EH (cell line): ENCODE data around the gene CNOT3.
A peak's percentile ranks its signal among the peaks of the same experiment; 100 is the strongest.

Experiments
- DNase-seq: peaks from one replicate; pipeline ENCODE4 v3.0.0-alpha.2; 2015; ENCODE audit warnings: low read depth

The CNOT3 gene

DNA sequence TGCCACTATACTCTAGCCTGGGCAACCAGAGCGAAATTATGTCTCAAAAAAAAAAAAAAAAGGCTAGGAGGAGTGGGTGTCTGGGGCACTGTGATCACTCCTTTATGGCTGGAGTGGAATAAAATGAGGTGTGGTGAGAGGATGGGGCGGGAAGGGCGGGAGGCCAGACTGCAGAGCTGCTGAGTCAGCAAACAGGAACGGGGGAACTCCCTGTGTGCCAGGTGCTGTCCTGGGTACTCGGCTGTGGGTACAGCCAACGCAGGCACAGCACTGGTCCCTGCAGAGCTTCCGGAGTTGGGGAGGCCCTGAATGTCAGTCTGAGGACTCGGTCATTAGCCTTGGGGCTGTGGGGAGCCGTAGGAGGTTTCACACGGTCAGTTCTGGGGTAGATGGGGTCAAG lies 16.3 kb upstream of the CNOT3 start:
- DNase-seq = no peak

DNA sequence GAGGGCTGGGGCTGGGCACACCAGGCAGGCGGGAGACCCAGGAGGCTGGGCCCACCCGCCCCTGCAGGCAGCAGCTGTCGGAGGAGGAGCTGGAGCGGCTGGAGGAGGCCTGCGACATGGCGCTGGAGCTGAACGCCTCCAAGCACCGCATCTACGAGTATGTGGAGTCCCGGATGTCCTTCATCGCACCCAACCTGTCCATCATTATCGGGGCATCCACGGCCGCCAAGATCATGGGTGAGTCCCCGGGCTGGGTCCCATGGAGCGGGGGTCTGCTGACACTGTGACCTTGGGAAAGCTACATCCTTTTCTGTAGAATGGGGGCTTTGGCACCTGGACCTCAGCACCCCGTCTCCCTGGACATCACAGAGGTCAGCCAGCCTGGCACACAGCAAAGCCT lies 13.9 kb upstream of the CNOT3 start:
- no peak for DNase-seq

DNA sequence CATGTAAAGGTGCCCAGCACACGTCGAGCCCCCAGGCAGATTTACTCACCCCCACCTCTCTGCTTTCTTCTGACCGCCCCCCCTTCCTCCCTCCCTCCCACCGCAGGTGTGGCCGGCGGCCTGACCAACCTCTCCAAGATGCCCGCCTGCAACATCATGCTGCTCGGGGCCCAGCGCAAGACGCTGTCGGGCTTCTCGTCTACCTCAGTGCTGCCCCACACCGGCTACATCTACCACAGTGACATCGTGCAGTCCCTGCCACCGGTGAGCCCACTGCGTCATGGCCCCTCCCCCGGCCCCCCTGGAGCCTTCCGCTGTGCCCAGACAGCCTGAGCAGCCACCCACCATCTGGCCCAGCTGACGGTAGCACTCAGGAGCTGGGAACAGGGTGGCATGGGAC lies 13.2 kb upstream of the CNOT3 start:
- no peak for DNase-seq

DNA sequence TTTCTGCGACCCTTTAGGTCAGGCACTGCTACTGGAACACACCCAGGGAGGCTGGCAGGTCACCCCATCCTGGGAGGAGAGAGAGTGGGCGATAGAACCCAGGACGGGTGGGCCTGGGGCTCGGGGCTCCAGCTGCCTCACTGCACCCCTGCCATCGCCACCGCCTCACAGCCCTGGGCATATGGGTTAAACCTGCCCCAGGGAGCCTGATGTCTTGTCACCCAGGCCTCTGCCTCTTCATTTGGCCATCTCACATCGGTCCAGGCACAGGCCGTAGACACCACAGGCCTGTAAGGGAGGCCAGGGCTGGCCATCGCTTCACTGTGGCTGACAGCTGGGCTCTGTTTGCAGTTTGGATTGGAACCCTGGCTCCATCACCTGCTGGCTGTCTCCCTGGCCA lies 11.8 kb upstream of the CNOT3 start:
- DNase-seq = no peak

DNA sequence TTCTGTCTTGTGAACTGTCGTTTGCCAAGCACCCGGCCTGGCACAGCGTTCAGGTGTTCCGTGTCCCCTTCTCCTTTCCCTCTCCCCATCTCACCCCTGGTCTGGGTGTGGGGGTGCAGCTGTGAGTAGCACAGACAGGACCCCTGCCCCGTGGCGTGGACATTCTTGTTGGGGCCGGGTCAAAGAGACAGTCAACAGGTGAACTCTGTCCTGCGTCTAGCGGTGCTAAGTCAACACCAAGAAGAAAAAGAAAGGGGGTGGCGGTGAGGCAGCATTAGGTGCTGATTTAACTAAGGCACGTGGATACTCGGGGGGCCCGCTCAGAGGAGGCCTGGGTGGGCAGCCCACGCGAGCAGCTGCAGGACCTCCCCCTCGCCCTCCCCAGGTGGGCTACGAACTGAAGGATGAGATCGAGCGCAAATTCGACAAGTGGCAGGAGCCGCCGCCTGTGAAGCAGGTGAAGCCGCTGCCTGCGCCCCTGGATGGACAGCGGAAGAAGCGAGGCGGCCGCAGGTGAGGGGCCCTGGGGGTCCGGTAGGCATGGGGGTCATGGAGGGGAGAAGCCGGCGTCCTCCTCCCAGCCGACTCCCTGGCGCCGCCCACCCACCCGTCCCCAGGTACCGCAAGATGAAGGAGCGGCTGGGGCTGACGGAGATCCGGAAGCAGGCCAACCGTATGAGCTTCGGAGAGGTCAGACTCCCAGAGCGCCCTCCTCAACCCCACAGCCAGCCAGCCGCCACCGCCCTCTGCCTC lies 9.7 kb upstream of the CNOT3 start:
- DNase-seq = no peak

DNA sequence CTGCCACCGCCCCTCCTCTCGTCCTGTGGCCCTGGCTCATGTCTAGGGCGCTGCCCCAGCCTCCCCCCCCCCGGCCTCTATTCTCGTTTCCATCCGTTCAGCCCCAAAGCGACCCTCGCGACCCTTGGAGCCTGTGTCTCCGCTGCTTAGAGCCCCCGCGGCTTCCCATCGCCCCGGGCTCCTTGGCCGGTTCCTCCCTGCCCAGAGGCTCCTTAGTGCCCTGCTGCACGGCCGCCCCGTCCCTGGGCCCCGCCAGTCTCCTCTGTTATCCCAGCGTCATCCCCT lies 9.2 kb upstream of the CNOT3 start:
- no peak for DNase-seq

DNA sequence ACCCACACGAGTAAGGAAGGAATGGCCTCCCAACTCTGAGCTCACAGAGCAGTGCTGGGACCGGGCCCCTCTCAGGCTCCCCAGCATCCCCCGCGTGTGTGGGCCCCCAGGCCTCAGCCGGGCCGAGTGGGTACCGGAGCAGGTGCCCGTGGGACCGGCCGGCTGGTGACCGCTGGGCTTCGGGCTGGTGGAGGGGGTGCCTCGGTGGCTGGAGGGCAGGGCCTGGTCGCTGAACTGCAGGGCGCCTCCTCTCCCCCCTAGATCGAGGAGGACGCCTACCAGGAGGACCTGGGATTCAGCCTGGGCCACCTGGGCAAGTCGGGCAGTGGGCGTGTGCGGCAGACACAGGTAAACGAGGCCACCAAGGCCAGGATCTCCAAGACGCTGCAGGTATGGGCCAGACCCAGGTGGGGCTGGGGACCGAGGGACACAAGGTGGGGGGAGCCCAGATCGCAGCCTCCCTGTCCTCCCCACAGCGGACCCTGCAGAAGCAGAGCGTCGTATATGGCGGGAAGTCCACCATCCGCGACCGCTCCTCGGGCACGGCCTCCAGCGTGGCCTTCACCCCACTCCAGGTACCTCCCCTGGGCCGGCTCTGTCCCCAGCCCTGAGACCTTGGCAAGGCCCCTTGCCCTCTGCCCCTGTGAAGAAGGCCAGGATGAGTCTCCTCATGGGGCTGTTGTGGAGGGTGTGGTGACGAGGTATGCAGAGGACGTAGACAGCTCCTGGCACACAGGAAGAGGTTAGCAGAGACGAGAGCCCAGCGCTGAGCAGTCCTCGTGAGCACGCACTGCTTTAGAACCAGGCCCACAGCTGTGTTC lies 8.6 kb upstream of the CNOT3 start:
- DNase-seq = no peak

DNA sequence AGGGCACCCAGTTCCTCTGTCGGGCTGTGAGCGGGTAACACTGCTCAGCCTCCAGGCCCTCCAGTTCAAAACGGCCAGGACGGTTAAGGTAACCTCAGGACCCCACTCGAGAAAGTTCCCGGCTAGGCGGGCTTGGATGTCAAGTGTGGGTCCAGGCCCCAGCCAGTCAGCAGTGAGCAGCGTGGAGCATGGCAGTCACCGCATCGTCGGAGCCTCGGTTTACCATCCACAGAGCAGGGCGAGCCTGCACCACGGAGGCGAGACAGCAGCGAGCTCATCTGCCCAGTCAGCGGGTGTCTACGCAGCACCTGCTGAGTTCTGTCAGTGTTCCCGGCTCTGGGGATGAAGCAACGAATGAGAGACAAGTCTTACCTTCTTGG lies 8.0 kb upstream of the CNOT3 start:
- DNase-seq = no peak

DNA sequence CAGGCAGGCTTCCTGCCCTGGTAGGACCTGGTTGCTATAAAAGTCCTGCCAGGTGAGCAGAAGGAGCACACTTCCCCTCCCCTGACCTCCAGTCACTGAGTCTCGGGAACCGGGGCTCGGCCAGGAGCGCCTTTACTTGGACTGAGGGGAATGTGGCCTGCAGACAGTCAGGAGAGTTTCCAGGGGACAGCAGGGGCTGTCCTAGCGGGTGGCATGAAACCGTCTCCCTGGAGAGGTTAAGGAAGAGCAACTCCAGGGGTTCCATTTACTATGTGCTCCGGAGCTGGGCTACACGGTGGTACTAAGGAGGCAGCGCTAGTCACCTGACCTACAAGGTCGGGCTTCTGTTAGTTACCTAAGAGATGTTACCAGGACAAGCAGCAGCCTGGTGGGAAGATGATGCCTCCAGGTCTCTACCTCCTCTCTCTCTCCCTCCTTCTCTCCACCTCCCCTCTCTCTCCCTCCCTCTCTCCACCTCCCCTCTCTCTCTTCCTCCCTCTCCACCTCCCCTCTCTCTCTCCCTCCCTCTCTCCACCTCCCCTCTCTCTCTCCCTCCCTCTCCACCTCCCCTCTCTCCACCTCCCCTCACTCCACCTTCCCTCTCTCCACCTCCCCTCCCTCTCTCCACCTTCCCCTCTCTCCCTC lies 4.1 kb upstream of the CNOT3 start:
- no peak for DNase-seq

DNA sequence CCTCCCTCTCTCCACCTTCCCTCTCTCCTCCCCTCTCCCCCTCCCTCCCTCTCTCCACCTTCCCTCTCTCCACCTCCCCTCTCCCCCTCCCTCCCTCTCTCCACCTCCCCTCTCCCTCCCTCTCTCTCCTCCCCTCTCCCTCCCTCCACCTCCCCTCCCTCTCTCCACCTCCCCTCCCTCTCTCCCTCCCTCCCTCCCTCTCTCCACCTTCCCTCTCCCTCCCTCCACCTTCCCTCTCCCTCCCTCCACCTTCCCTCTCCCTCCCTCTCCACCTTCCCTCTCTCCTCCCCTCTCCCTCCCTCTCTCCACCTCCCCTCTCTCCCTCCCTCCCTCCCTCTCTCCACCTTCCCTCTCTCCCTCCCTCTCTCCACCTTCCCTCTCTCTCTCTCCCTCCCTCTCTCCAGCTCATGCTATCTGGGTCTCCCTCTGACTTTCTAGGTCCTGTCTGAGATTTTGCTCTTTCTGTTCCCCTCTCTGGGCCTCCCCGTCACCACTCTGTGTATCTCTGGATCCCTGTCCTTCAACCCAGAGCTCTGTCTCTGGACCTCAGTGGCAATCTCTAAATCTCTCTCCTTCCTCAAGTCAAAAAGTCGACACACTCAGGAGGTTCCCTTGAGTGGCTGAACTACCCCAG lies 3.5 kb upstream of the CNOT3 start:
- DNase-seq = no peak

DNA sequence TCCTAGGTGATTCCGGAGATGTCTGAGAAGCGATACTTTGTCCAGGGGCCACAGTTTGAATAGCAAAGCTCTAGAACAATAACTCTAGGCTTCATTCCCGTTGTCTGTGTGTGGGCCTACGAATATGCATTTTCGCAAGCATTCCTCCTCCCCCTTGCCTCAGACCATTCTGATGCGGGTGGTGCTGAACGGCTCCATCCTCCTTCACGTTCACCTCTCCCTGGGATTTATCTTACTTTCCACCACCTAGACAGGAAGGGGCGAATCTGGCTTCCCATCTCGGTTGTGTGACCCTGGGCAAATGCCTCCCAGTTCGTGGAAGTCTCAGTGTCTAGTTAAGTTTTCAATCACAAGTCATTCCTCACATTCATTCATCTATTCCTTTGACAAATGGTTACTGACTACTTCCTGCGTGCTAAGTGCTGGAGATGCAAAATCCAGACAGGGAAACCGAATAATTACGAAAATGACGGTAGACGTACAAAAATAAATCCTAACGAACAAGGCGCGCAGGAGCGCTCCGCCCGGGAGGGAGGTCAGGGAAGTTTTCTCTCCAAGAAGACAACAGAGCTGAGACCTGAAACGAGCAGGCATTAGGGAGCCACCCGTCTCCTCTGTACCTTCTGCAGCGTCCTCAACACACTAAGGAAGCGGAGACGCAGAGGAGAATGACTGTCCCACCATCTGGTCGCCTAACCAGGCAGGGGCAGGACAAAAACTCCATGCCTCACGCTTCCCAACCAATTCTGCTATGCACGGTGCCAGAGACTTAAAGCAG lies 1.3 kb upstream of the CNOT3 start:
- DNase-seq = no peak

DNA sequence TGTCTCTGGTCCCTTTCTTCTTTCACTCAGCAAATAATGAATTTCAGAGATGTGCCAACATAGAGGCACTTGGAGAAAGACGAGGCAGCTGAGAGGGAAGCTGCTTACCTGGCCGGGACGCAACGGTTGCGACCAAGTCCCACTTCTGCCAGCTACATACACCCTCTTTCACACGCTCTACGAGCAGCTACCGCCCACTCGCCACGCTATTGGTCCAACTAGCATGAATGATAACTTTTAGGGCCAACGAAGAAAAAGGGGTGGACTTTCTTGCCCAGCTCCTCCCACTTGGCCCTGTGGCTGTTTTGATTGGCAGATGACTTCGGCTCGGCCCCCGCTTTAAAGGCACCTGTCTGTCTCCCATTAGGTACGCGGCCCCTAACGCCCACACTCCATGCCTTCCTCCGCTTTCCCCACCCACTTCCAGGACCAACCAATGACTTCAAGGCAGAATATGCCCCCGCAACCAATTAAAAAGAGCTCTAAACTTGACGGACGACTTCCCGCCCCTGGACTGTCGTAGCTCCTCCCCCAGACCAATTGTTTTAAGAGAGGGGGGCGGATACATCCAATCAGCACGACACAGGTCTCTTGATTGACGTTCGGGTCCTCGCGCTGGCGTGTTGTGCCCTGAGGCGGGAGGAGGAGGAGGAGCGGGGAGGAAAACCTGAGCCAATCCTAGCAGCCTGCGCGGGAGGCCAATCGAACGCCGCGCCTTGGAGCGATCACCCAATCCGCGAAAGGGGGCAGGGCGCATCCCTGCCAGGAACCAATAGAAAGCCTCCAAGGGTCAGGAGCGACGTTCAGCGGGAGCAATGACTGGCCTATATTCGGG lies 481 bp upstream of the CNOT3 start:
- DNase-seq = peak; percentile 100

DNA sequence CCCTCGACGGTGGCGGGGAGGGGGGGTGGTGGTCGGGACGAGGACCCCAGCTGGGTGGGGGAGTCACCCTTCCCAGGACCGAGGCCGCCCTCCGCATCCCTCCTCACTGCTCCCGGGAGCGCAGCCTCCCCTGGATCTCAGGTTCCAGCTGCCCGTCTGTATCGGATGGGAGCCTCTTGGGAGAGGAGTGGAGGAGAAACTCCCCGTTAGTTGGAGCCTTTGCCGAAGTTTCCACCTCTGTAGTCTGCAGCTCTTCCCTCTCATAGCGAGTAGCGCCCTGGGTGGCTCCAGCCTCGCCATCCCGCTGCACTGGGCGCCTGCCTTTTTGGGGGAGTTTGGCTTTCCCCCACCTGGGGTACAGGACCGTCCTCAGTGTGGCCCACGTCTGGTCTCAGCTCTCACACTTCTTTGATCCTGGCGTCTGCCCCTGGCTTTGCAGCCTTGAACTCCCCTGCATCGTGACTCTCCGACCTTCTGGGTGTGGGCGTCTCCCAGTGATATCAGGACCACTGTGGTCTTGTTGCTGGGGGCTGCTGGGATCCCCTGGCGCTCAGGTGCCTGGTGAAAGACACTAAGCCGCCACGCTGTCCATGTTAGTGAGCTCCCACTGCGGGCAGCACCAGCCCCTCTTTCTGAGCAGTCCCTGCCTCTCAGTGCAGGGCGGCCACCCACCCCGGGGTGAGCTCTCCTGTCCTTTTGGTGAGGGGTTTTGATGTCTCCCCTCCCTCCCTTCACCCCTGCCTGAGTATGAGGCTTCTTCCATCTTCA lies 1.1 kb downstream of the CNOT3 start:
- no peak for DNase-seq

DNA sequence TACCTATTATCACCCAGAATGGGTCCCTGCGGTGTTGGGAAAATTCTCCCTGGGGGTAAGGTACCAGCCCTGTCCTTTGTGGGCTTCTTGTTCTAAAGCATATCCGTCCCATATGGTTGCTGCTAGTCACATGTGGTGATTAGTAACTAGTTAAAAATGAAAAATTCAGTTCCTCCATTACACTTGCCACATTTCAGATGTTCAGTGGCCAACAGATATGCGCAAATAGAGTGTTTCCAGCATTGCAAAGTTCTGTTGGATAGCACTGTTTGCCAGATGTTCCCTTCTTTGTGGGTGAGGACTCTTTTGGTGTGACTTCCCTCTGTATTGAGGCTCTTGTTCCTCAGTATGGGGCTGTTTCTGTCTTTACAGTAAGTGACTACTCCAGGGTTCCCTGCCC lies 3.8 kb downstream of the CNOT3 start:
- peak; percentile 34 for DNase-seq

DNA sequence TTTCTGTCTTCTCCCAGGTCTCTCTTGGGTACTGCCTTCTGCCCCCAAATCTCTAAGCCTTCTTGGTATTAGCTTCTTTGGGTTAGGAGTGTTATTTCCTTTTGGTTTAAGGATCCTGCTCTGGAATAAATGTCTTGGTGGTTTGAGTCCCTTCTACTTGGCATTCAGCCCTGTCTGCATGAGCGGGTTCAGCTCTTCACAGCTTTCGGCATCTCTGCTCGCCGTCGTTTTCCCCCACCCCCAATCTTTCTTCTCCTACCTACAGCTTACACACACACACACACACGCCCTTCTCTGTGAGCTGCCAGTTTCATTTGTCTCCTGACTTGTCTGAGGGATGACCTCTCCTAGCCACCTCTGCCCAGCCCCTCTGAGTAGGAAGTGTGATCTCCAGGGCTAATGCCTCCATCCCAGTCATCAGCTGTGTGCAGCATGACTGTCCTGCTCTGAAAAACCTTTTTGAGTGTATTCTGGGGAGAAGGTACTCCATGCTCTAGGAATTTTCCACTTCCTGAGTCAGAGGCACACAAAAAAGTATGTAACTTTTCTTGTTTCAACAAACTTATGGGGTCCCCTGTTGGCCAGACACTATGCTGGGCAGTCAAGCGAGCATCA lies 4.7 kb downstream of the CNOT3 start:
- no peak for DNase-seq

DNA sequence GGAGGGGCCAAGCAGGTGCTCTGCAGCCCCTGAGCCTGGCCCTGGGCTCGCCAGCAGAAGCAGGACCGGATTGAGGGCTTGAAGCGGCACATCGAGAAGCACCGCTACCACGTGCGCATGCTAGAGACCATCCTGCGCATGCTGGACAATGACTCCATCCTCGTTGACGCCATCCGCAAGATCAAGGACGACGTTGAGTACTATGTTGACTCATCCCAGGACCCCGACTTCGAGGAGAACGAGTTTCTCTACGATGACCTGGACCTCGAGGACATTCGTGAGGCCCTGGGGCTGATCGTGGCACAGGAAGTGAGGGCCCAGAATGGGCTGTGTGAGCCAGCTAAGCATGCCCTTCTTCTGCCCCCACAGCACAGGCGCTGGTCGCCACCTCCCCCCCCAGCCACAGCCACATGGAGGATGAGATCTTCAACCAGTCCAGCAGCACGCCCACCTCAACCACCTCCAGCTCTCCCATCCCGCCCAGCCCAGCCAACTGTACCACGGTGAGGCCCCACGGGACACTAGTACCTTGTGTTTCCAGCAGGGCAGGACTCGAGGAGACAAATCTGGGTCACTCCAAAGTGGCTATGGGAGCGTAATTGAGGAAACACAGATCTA lies 8.1 kb downstream of the CNOT3 start:
- DNase-seq = no peak

DNA sequence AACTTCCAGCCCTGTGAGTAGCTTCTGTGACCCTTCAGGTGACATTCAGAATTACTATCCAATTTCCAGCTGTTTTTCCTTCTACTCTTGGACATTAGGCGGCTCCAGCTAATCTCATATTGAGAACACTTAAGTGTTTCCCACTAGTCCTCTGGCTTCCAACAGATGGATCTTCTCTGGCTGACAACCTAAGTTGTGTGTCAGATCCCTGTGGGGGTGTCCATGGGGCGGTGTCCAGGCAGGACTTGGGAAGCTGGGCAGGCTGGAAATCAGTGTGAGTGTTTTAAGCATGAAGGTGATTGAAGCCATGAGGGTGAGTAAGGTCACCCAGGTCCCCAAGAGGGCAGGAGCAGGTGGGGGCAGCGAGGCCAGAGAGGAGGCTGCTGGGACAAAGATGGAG lies 10.1 kb downstream of the CNOT3 start:
- DNase-seq = no peak

DNA sequence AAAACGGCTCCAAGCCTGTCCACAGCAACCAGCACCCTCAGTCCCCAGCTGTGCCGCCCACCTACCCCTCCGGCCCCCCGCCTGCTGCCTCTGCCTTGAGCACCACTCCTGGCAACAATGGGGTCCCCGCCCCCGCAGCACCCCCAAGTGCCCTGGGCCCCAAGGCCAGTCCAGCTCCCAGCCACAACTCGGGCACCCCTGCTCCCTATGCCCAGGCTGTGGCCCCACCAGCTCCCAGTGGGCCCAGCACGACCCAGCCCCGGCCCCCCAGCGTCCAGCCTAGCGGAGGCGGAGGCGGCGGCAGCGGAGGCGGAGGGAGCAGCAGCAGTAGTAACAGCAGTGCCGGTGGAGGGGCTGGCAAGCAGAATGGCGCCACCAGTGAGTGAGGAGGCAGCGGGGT lies 10.6 kb downstream of the CNOT3 start:
- DNase-seq = no peak

DNA sequence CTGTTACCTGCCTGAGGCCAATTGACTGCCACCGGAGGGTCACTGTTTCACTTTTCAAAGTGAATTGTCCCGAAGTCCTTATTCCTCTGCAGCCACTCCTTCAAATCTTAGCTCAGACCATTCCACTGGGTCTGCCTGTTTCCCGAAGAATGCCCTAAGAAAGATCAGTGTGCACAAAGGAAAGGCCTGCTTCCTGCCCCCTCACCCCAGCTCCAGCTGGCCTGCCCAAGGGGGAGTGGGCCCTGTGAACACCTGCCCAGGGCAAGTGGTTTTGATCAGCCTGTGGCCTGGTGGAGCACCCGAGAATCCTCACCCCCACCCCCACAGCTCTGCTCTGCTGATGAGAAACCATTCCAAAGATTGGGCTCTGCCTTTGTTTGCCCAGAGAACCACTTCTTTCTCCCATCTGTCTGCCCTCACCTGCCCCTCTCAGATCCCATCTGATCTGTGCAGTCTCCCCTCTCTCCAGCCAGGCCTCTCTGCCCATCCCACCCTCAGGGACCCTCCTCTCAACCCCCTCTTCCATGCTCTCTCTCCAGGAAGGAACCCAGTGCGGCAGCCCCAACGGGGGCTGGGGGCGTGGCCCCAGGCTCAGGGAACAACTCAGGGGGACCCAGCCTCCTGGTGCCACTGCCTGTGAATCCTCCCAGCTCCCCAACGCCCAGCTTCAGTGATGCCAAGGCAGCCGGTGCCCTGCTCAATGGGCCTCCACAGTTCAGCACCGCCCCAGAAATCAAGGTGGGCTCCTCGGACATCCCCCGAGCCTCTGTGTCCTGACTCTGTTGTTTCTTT lies 11.7 kb downstream of the CNOT3 start:
- no peak for DNase-seq
